ENCODE results near the gene MYO5A.
"Not testable (repeated sequence)": the region's sequence is repeated elsewhere in the genome, so short reads cannot be mapped to it uniquely, and the experiment has no call there.

MYO5A gene

GRCh38 chr15:52524223-52525136 lies 4.2 kb downstream of the MYO5A start:
- no peak overlapping the region for H3K9ac ChIP-seq (ENCODE audit: low read depth, low read length)

DNA sequence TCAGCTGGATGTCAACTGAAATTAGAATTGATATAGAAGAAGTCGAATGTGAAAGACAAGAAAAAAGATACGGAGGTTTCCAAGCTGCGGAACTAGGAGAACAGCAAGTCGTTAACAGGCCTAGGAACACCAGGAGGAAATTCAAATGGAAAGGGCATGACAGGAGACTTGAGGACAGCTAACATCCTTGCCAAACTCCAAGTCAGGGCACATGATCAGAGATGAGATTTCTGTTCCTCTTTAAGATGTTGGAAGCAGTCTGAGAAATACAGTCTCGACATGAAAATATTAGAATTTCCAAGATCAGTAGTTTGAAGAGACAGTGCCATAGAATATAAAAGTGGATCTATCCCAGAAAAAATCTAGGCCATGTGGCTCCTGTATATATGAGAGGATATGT lies 5.0 kb downstream of the MYO5A start:
- no peaks in the 10 kb centered on the region for H3K36me3 ChIP-seq (ENCODE audit: insufficient read depth, low read length)
- H3K9ac ChIP-seq (ENCODE audit: low read depth, low read length) = no peak overlapping the region

More at GRCh38 chr15:52524223-52525136, 4.2 kb downstream of the MYO5A start:
- peaks cover 14% of the 10 kb centered on the region for H3K4me1 ChIP-seq (ENCODE audit: insufficient read depth, low read length)
- no peaks in the 10 kb centered on the region for H3K36me3 ChIP-seq (ENCODE audit: insufficient read depth, low read length)
- H3K9me3 ChIP-seq (ENCODE audit: control insufficient read depth, insufficient read depth, low read length) = no peaks in the 10 kb centered on the region

GRCh38 chr15:52523192-52523591 lies 5.5 kb downstream of the MYO5A start:
- Histone ChIP-seq H3K9ac (ENCODE audit: low read depth, low read length) (no peak overlapping the region), H3K9me3 (ENCODE audit: control insufficient read depth, insufficient read depth, low read length) (no peaks in the 10 kb centered on the region), H3K4me1 (ENCODE audit: insufficient read depth, low read length) (peaks cover 14% of the 10 kb centered on the region), H3K36me3 (ENCODE audit: insufficient read depth, low read length) (no peaks in the 10 kb centered on the region)

More for the DNA sequence above, 5.0 kb downstream of the MYO5A start:
- no peaks in the 10 kb centered on the region for H3K9me3 ChIP-seq (ENCODE audit: control insufficient read depth, insufficient read depth, low read length)
- H3K4me1 ChIP-seq (ENCODE audit: insufficient read depth, low read length) = peaks cover 14% of the 10 kb centered on the region

- no peak overlapping the region for H3K9ac ChIP-seq (ENCODE audit: low read depth, low read length)
- H3K36me3 ChIP-seq (ENCODE audit: insufficient read depth, low read length) = no peaks in the 10 kb centered on the region
- no peaks in the 10 kb centered on the region for H3K9me3 ChIP-seq (ENCODE audit: control insufficient read depth, insufficient read depth, low read length)
- peaks cover 14% of the 10 kb centered on the region for H3K4me1 ChIP-seq (ENCODE audit: insufficient read depth, low read length)
These were observed 7.0 kb downstream of the MYO5A start for GRCh38 chr15:52521682-52522081.

- Histone ChIP-seq H3K9me3 (ENCODE audit: control insufficient read depth, insufficient read depth, low read length) (no peaks in the 10 kb centered on the region), H3K36me3 (ENCODE audit: insufficient read depth, low read length) (no peaks in the 10 kb centered on the region), H3K4me1 (ENCODE audit: insufficient read depth, low read length) (peaks cover 18% of the 10 kb centered on the region), H3K9ac (ENCODE audit: low read depth, low read length) (no peak overlapping the region)
These were observed 8.3 kb downstream of the MYO5A start for GRCh38 chr15:52520421-52520820.

GRCh38 chr15:52518487-52519371 lies 10.0 kb downstream of the MYO5A start:
- Histone ChIP-seq H3K9ac (ENCODE audit: low read depth, low read length) (no peak overlapping the region), H3K4me1 (ENCODE audit: insufficient read depth, low read length) (peaks cover 17% of the 10 kb centered on the region), H3K36me3 (ENCODE audit: insufficient read depth, low read length) (no peaks in the 10 kb centered on the region), H3K9me3 (ENCODE audit: control insufficient read depth, insufficient read depth, low read length) (no peaks in the 10 kb centered on the region)

DNA sequence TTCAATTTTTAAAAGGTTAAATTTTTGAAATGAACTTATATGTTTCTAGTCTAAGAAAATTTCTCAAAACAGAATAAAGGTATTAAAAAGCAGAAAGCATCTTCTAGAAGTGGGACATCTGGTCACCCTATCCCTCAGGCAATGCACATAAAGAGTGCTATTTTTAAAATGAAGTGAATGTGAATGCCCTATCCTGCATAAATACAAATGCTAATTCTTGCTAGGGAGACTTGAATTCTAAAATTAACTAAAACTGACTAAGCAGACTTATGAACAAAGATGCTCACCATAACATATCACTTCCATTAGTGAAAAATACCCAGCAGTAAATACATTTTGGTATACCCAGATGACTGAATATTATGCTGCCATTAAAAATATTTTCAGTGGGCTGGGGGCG lies 11.7 kb downstream of the MYO5A start:
- Histone ChIP-seq H3K4me1 (ENCODE audit: insufficient read depth, low read length) (0 out of 2 replicates have a peak, but pooled peaks cover 4% of the 10 kb centered on the region), H3K36me3 (ENCODE audit: insufficient read depth, low read length) (no peaks in the 10 kb centered on the region), H3K9ac (ENCODE audit: low read depth, low read length) (no peak overlapping the region)

DNA sequence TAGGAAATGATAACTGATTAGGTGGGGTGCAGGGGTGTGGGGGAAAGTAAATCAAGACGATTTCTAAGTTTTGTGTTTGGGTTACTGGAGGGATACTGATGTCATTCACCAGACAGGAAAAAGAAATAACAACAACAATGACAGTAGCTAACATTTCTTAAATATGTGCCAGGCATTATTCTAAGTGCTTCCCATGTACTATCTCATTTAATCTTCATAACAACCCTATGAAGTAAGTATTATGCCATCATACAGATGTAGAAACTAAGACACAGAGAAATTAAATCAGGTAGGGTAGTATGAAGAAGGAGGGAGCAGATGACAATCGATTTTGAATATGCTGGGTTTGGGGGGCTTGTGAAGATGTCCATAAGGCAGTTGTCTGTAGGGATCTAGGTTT lies 13.3 kb downstream of the MYO5A start:
- Histone ChIP-seq H3K9ac (ENCODE audit: low read depth, low read length) (no peak overlapping the region), H3K36me3 (ENCODE audit: insufficient read depth, low read length) (no peaks in the 10 kb centered on the region), H3K4me1 (ENCODE audit: insufficient read depth, low read length) (0 out of 2 replicates have a peak, but pooled peaks cover 4% of the 10 kb centered on the region), H3K9me3 (ENCODE audit: control insufficient read depth, insufficient read depth, low read length) (no peaks in the 10 kb centered on the region)

More for the DNA sequence above, 11.7 kb downstream of the MYO5A start:
- no peaks in the 10 kb centered on the region for H3K9me3 ChIP-seq (ENCODE audit: control insufficient read depth, insufficient read depth, low read length)

- Histone ChIP-seq H3K9me3 (ENCODE audit: control insufficient read depth, insufficient read depth, low read length) (no peaks in the 10 kb centered on the region), H3K4me1 (ENCODE audit: insufficient read depth, low read length) (0 out of 2 replicates have a peak, but pooled peaks cover 4% of the 10 kb centered on the region), H3K36me3 (ENCODE audit: insufficient read depth, low read length) (no peaks in the 10 kb centered on the region), H3K9ac (ENCODE audit: low read depth, low read length) (no peak overlapping the region)
These were observed 14.2 kb downstream of the MYO5A start for GRCh38 chr15:52514482-52514881.

- H3K4me1 ChIP-seq (ENCODE audit: insufficient read depth, low read length); H3K36me3 ChIP-seq (ENCODE audit: insufficient read depth, low read length); H3K9ac ChIP-seq (ENCODE audit: low read depth, low read length); H3K9me3 ChIP-seq (ENCODE audit: control insufficient read depth, insufficient read depth, low read length): not testable (repeated sequence)
These were observed 15.8 kb downstream of the MYO5A start for GRCh38 chr15:52512869-52513268.

GRCh38 chr15:52511084-52511483 lies 17.6 kb downstream of the MYO5A start:
- Histone ChIP-seq H3K36me3 (ENCODE audit: insufficient read depth, low read length) (no peaks in the 10 kb centered on the region), H3K9ac (ENCODE audit: low read depth, low read length) (no peak overlapping the region), H3K4me1 (ENCODE audit: insufficient read depth, low read length) (no peaks in the 10 kb centered on the region), H3K9me3 (ENCODE audit: control insufficient read depth, insufficient read depth, low read length) (no peaks in the 10 kb centered on the region)

DNA sequence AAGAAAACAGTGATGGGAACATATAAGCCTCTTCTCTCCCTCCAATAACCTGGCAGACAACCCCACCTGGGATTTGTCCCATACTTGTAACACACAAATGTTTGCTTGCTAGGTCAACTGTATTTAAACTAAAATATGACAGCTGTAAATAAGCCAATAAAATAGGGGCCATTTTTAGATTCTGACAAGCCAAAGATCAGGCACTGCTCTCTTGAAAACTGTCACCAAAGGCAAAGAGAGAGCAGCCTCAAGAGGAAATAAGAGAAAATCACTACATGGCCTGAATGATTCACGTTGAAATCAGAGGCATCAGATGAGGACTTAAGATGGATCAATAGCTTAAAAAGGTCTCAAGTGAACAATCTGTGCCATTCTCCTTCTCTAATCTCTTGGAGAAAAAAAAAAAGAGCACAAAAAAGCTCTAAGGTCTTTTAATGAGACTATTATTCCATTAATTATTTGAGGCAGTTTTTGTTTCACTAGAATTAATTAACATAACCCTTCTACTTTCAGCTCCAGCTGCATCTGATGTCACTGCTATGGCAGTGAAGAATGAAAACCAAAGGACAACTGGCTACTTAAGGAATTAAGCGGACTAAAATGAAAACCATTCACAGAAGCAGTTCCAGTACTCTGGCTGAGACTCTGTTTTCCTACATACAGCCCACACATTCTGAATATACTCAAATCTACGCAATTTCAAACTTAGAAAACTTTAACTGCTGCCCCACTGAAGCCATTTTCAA lies 19.0 kb downstream of the MYO5A start:
- no peak overlapping the region for H3K9ac ChIP-seq (ENCODE audit: low read depth, low read length)

GRCh38 chr15:52506549-52506948 lies 22.1 kb downstream of the MYO5A start:
- Histone ChIP-seq H3K36me3 (ENCODE audit: insufficient read depth, low read length) (no peaks in the 10 kb centered on the region), H3K9ac (ENCODE audit: low read depth, low read length) (no peak overlapping the region), H3K9me3 (ENCODE audit: control insufficient read depth, insufficient read depth, low read length) (no peaks in the 10 kb centered on the region), H3K4me1 (ENCODE audit: insufficient read depth, low read length) (no peaks in the 10 kb centered on the region)

More for the DNA sequence above, 19.0 kb downstream of the MYO5A start:
- H3K36me3 ChIP-seq (ENCODE audit: insufficient read depth, low read length) = no peaks in the 10 kb centered on the region
- H3K4me1 ChIP-seq (ENCODE audit: insufficient read depth, low read length) = no peaks in the 10 kb centered on the region
- no peaks in the 10 kb centered on the region for H3K9me3 ChIP-seq (ENCODE audit: control insufficient read depth, insufficient read depth, low read length)

DNA sequence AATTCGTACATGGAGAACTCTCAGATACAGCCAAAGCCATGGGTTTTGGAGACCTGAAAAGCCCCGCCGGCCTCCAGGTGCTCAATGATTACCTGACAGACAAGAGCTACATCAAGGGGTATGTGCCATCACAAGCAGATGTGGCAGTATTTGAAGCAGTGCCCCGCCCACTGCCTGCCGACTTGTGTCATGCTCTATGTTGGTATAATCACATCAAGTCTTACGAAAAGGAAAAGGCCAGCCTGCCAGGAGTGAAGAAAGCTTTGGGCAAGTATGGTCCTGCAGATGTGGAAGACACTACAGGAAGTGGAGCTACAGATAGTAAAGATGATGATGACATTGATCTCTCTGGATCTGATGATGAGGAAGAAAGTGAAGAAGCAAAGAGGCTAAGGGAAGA lies 23.5 kb downstream of the MYO5A start:
- Histone ChIP-seq H3K4me1 (ENCODE audit: insufficient read depth, low read length) (no peaks in the 10 kb centered on the region), H3K9me3 (ENCODE audit: control insufficient read depth, insufficient read depth, low read length) (no peaks in the 10 kb centered on the region), H3K9ac (ENCODE audit: low read depth, low read length) (no peak overlapping the region), H3K36me3 (ENCODE audit: insufficient read depth, low read length) (no peaks in the 10 kb centered on the region)

Data from ES-I3 (cell line).